Measurements from ENCODE around the gene TLE3. TPM values are rescaled to one million over a fixed set of nuclear protein-coding genes. Genes with fewer than 3 reads are reported as not detected.
A peak's percentile ranks its signal among the peaks of the same experiment; 100 is the strongest.
"Not testable (repeated sequence)": the region's sequence is repeated elsewhere in the genome, so short reads cannot be mapped to it uniquely, and the experiment has no call there.

Gene TLE3
- 42.5 TPM for total RNA-seq

- peak; percentile 100 for DNase-seq (ENCODE audit: low spot score)
Measured at GRCh38 chr15:70097321-70098152, at the start of gene TLE3. Gene TLE3 (minus strand): TSS chr15:70097917. CDS start chr15:70096798, 1,119 bp downstream.

GRCh38 chr15:70147178-70147760, 49.6 kb upstream of the TLE3 start:
- DNase-seq (ENCODE audit: low spot score) = no peak

- no peak for DNase-seq (ENCODE audit: low spot score)
Measured at GRCh38 chr15:70146771-70147170, 49.1 kb upstream of the TLE3 start.

- no peak for DNase-seq (ENCODE audit: low spot score)
Measured at GRCh38 chr15:70146162-70146561, 48.4 kb upstream of the TLE3 start.

- no peak for DNase-seq (ENCODE audit: low spot score)
Measured at GRCh38 chr15:70145261-70145660, 47.5 kb upstream of the TLE3 start.

GRCh38 chr15:70142322-70143191, 44.8 kb upstream of the TLE3 start:
- DNase-seq (ENCODE audit: low spot score) = no peak

GRCh38 chr15:70142072-70142321, 44.3 kb upstream of the TLE3 start:
- no peak for DNase-seq (ENCODE audit: low spot score)

- DNase-seq (ENCODE audit: low spot score) = no peak
Measured at GRCh38 chr15:70141376-70142071, 43.8 kb upstream of the TLE3 start.

GRCh38 chr15:70140543-70141375, 43.0 kb upstream of the TLE3 start:
- DNase-seq (ENCODE audit: low spot score) = no peak

GRCh38 chr15:70140025-70140542, 42.4 kb upstream of the TLE3 start:
- no peak for DNase-seq (ENCODE audit: low spot score)

- DNase-seq (ENCODE audit: low spot score) = no peak
Measured at GRCh38 chr15:70137967-70138366, 40.2 kb upstream of the TLE3 start.

GRCh38 chr15:70137021-70137420, 39.3 kb upstream of the TLE3 start:
- DNase-seq (ENCODE audit: low spot score) = not testable (repeated sequence)

GRCh38 chr15:70133781-70134421, 36.2 kb upstream of the TLE3 start:
- DNase-seq (ENCODE audit: low spot score) = no peak

- DNase-seq (ENCODE audit: low spot score) = peak; percentile 67
Measured at GRCh38 chr15:70133296-70133695, 35.6 kb upstream of the TLE3 start.

- DNase-seq (ENCODE audit: low spot score) = no peak
Measured at GRCh38 chr15:70132571-70132970, 34.9 kb upstream of the TLE3 start.

- DNase-seq (ENCODE audit: low spot score) = no peak
Measured at GRCh38 chr15:70132139-70132538, 34.4 kb upstream of the TLE3 start.

GRCh38 chr15:70128414-70129140, 30.9 kb upstream of the TLE3 start:
- no peak for DNase-seq (ENCODE audit: low spot score)

GRCh38 chr15:70127770-70128413, 30.2 kb upstream of the TLE3 start:
- DNase-seq (ENCODE audit: low spot score) = no peak

- DNase-seq (ENCODE audit: low spot score) = peak; percentile 40
Measured at GRCh38 chr15:70127288-70127746, 29.6 kb upstream of the TLE3 start.
